ENCODE data around the gene ASIC4. TPM values are rescaled to one million over a fixed set of nuclear protein-coding genes. Genes with fewer than 3 reads are reported as not detected.

Gene ASIC4
- total and polyA plus RNA-seq, 2 of the 13 experiments (the other 11 are each of a cell fraction or from before 2014, with no cell fraction given) = 0.03 TPM; not detected in 1

GRCh38 chr2:219498280-219499057 lies 15.8 kb upstream of the ASIC4 start, which contains the start of gene GMPPA (continued):
- TF ChIP-seq LRRFIP1 (CRISPR knock-in tag; conservative IDR thresholded peaks at IDR 0.05) = 0 out of 2 replicates have a peak, but pooled peaks have one; percentile 12
- peak; percentile 96 for TF ChIP-seq ZNF546 (CRISPR knock-in tag; conservative IDR thresholded peaks at IDR 0.05)
- TF ChIP-seq POLR2AphosphoS5 (IDR thresholded peaks at IDR 0.05; ENCODE audit: low read depth, low read length) = peak; percentile 90
- no peak for TF ChIP-seq ZNF850 (CRISPR knock-in tag; conservative IDR thresholded peaks at IDR 0.05)
- TF ChIP-seq THAP9 (CRISPR knock-in tag; IDR thresholded peaks at IDR 0.05; ENCODE audit: borderline replicate concordance) = peak; percentile 80; the same call in 1 of the 2 replicates
- TF ChIP-seq HMGXB4 (CRISPR knock-in tag; IDR thresholded peaks at IDR 0.05; ENCODE audit: borderline replicate concordance in 1 of 2, low read depth in 1 of 2) = peak; percentile 51 to 69; a peak in 2 of 4 replicates
- no peak for TF ChIP-seq KLF13 (CRISPR knock-in tag; IDR thresholded peaks at IDR 0.05)
- TF ChIP-seq ATF7-NPFF (CRISPR knock-in tag; IDR thresholded peaks at IDR 0.05; ENCODE audit: low read depth) = no peak; the same call in 1 of the 2 replicates
- TF ChIP-seq AHR (CRISPR knock-in tag; IDR thresholded peaks at IDR 0.05) = peak; percentile 49; the same call in 1 of the 2 replicates
- TF ChIP-seq GATA4 (IDR thresholded peaks at IDR 0.05; ENCODE audit: borderline replicate concordance, low read depth) = peak; percentile 59; the same call in 1 of the 2 replicates
- TF ChIP-seq ZNF557 (CRISPR knock-in tag; IDR thresholded peaks at IDR 0.05) = no peak; the same call in 1 of the 2 replicates
- TF ChIP-seq SETDB1 (CRISPR knock-in tag; IDR thresholded peaks at IDR 0.05; ENCODE audit: borderline replicate concordance) = no peak
- TF ChIP-seq ELF4 (CRISPR knock-in tag; IDR thresholded peaks at IDR 0.05; ENCODE audit: borderline replicate concordance) = peak; percentile 92
- no peak for TF ChIP-seq TCF7 (IDR thresholded peaks at IDR 0.05; ENCODE audit: low read depth)
- TF ChIP-seq ZSCAN21 (CRISPR knock-in tag; IDR thresholded peaks at IDR 0.05; ENCODE audit: borderline replicate concordance) = peak; percentile 82
- peak; percentile 82; the same call in 1 of the 2 replicates for TF ChIP-seq ZNF790 (CRISPR knock-in tag; IDR thresholded peaks at IDR 0.05; ENCODE audit: borderline replicate concordance)
- TF ChIP-seq ZNF709 (CRISPR knock-in tag; IDR thresholded peaks at IDR 0.05) = peak; percentile 91

Data from HepG2 (cell line).